Panc1 (cell line): ENCODE results near the gene EEIG1. TPM values are rescaled to one million over a fixed set of nuclear protein-coding genes. Genes with fewer than 3 reads are reported as not detected.

Experiments used
- ATAC-seq: fragments of 200-7000 bp; cut with Tn5 transposase; 2 replicates; pipeline ENCODE4 v1.9.1; 2020; ENCODE audit warnings: mild to moderate bottlenecking, moderate library complexity
- BruUV-seq: library from RNA; stranded (reverse); fragments of 400-500 nt; replicated peaks from 2 replicates; lab custom pipeline; 2021; lab: Mats Ljungman, UMichigan
- CTCF ChIA-PET: fragments of 300-600 bp; sonication (Branson Sonifier 250); formaldehyde crosslinking; loops from one replicate; lab custom pipeline; 2022; ENCODE audit warnings: antibody characterized with exemption; lab: Charles Lee
- POLR2A ChIA-PET: fragments of 300-600 bp; sonication (Branson Sonifier 250); formaldehyde crosslinking; loops from one replicate; lab custom pipeline; 2022; ENCODE audit warnings: antibody characterized with exemption; lab: Charles Lee
- DNase-seq: peaks from one replicate; pipeline ENCODE4 v3.0.0-alpha.2; 2010; ENCODE audit warnings: low read depth, low spot score
- H3K27ac ChIP-seq: 2 replicates; pipeline ENCODE4 v1.5.1; 2011; ENCODE audit warnings: mild to moderate bottlenecking, low read length, inconsistent platforms
- H3K27me3 ChIP-seq: fragments of 200-500 bp; sonication (Bioruptor generic); 2 replicates; pipeline ENCODE4 v1.6.0; 2014; ENCODE audit warnings: low read length, inconsistent platforms; ENCODE audit not compliant: control insufficient read depth, insufficient read depth
- H3K36me3 ChIP-seq: fragments of 200-500 bp; sonication (Bioruptor generic); 2 replicates; pipeline ENCODE4 v1.5.1; 2014; ENCODE audit warnings: inconsistent platforms, mild to moderate bottlenecking, low read length, moderate library complexity; ENCODE audit not compliant: control insufficient read depth, insufficient read depth
- H3K4me1 ChIP-seq: 2 replicates; pipeline ENCODE4 v1.5.1; 2011; ENCODE audit warnings: inconsistent platforms, mild to moderate bottlenecking, low read length, moderate library complexity; ENCODE audit not compliant: control insufficient read depth, insufficient read depth
- H3K4me3 ChIP-seq, 2 experiments: 2 replicates each; pipeline ENCODE4 v1.5.1; 2011 to 2012; ENCODE audit warnings: low read depth in 2 of 2, low read length in 2 of 2, mild to moderate bottlenecking in 2 of 2, inconsistent platforms in 1 of 2, moderate library complexity in 1 of 2
- H3K9me3 ChIP-seq: fragments of 200-500 bp; sonication (Bioruptor generic); 2 replicates; pipeline ENCODE4 v1.5.1; 2014; ENCODE audit warnings: low read depth, mild to moderate bottlenecking, inconsistent platforms, low read length, moderate library complexity; ENCODE audit not compliant: control insufficient read depth, insufficient read depth
- POLR2AphosphoS5 ChIP-seq: IDR thresholded peaks from 2 replicates; pipeline ENCODE4 v1.6.1; 2012; ENCODE audit warnings: mild to moderate bottlenecking, low read depth, low read length, moderate library complexity
- SIN3A ChIP-seq: IDR thresholded peaks from 2 replicates; pipeline ENCODE4 v1.6.1; 2012; ENCODE audit warnings: low read depth, mild to moderate bottlenecking, low read length, moderate library complexity, borderline replicate concordance; ENCODE audit not compliant: insufficient read depth
- TCF7L2 ChIP-seq: IDR thresholded peaks from 2 replicates; pipeline ENCODE4 v1.6.1; 2011; ENCODE audit warnings: mild to moderate bottlenecking, low read depth, low read length, inconsistent platforms
- in situ Hi-C: cut with HindIII; loops from 2 replicates; pipeline ENCODE4 v1.10.0; 2016; ENCODE audit warnings: low sequenced_read_pairs, low pct_unique_long_range_greater_than_20kb
- intact Hi-C: fragments of 100-400 bp; cut with micrococcal nuclease; formaldehyde crosslinking; loops from one replicate; pipeline ENCODE4 v1.10.0; 2022; ENCODE audit not compliant: unreplicated experiment
- total RNA-seq: library from RNA; stranded (reverse); gene quantifications from one replicate; pipeline ENCODE4 v1.2.1, GENCODE V29; 2021; ENCODE audit not compliant: unreplicated experiment
- TF ChIP-seq, protein P1 (sequence below): fragments of 450-650 bp; IDR thresholded peaks from 2 replicates; pipeline ENCODE4 v1.5.1; 2017; ENCODE audit warnings: mild to moderate bottlenecking
- TF ChIP-seq, protein P2 (sequence below), 2 experiments: IDR thresholded peaks; 2 replicates each; pipeline ENCODE4 v1.6.1; 2011 to 2012; ENCODE audit warnings: low read depth in 2 of 2, control low read depth in 1 of 2, low read length in 1 of 2, mild to moderate bottlenecking in 1 of 2, moderate library complexity in 1 of 2; ENCODE audit not compliant: insufficient read depth in 1 of 2

EEIG1 gene
- total RNA-seq, 1 experiment from 2014 or later, result 361 TPM

DNA sequence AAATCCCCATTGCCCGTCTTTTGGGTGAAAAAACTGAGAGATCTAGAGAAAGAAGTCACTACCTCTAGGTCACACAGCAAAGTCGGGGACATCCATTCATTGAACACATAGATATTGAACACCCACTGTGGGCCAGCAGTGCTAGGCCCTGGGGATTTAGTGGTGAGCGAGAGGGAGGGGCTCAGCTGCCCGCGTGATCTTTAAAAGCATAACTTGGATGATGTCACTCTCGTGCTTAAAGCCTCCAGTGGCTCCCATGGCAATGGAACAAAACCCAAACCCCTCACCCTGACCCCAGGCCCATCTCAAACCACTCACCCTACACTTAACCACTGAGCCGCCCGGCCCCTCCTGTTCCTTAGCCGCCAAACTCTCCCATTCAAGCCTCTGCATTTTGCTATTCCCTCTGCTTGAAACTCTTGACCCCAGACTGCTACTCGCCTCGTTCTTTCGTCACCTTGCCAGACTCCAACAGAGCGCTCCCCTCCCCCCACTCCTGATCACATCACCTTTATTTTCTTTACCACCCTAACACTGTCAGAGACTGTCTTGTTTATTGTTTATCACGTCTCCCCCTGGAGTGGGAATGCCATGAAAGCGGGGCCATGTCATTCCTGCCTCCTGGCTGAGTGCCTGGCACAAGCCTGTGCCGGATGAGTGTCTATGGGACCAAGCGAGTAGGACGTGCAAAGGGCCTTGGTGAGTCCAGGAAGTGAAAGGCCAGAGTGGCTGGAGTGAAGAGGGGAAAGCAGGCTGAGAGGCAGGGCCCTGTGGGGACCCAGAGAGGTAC lies 49.5 kb downstream of the EEIG1 start:
- POLR2A ChIA-PET, result no interaction called here
- H3K27ac ChIP-seq, result peak overlapping the region; percentile 92

More for the DNA sequence above, 49.5 kb downstream of the EEIG1 start:
- Histone ChIP-seq H3K4me3 (peak overlapping the region; percentile 50 to 62), H3K27me3 (no peaks in the 10 kb centered on the region), H3K9me3 (no peaks in the 10 kb centered on the region), H3K36me3 (no peaks in the 10 kb centered on the region), H3K4me1 (peaks cover 41% of the 10 kb centered on the region)
- TF ChIP-seq TCF7L2, result no peak
- TF ChIP-seq, protein P1, sequence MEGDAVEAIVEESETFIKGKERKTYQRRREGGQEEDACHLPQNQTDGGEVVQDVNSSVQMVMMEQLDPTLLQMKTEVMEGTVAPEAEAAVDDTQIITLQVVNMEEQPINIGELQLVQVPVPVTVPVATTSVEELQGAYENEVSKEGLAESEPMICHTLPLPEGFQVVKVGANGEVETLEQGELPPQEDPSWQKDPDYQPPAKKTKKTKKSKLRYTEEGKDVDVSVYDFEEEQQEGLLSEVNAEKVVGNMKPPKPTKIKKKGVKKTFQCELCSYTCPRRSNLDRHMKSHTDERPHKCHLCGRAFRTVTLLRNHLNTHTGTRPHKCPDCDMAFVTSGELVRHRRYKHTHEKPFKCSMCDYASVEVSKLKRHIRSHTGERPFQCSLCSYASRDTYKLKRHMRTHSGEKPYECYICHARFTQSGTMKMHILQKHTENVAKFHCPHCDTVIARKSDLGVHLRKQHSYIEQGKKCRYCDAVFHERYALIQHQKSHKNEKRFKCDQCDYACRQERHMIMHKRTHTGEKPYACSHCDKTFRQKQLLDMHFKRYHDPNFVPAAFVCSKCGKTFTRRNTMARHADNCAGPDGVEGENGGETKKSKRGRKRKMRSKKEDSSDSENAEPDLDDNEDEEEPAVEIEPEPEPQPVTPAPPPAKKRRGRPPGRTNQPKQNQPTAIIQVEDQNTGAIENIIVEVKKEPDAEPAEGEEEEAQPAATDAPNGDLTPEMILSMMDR, result no peak
- peak; percentile 81; the same call in 1 of the 2 replicates for TF ChIP-seq SIN3A
- TF ChIP-seq, protein P2, sequence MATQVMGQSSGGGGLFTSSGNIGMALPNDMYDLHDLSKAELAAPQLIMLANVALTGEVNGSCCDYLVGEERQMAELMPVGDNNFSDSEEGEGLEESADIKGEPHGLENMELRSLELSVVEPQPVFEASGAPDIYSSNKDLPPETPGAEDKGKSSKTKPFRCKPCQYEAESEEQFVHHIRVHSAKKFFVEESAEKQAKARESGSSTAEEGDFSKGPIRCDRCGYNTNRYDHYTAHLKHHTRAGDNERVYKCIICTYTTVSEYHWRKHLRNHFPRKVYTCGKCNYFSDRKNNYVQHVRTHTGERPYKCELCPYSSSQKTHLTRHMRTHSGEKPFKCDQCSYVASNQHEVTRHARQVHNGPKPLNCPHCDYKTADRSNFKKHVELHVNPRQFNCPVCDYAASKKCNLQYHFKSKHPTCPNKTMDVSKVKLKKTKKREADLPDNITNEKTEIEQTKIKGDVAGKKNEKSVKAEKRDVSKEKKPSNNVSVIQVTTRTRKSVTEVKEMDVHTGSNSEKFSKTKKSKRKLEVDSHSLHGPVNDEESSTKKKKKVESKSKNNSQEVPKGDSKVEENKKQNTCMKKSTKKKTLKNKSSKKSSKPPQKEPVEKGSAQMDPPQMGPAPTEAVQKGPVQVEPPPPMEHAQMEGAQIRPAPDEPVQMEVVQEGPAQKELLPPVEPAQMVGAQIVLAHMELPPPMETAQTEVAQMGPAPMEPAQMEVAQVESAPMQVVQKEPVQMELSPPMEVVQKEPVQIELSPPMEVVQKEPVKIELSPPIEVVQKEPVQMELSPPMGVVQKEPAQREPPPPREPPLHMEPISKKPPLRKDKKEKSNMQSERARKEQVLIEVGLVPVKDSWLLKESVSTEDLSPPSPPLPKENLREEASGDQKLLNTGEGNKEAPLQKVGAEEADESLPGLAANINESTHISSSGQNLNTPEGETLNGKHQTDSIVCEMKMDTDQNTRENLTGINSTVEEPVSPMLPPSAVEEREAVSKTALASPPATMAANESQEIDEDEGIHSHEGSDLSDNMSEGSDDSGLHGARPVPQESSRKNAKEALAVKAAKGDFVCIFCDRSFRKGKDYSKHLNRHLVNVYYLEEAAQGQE (IDR thresholded peaks at IDR 0.05; ENCODE audit: insufficient read depth in 1 of 2, low read depth in 2 of 2, low read length in 1 of 2), result no peak
- peak; percentile 62 for TF ChIP-seq POLR2AphosphoS5
- CTCF ChIA-PET, result no interaction called here
- intact Hi-C loops, result no loop called here
- DNase-seq, result peak; percentile 83
- peak; percentile 31 for ATAC-seq
- BruUV-seq, result TSS peak; percentile 22
- in situ Hi-C loops, result loop anchor here (25.0 kb wide), 1 partner anchor 156 kb away; no protein-coding TSS in a partner anchor

Other genes starting within 250 kb of the EEIG1 start
- 8.2 TPM for gene TOR2A, start 245.7 kb downstream of the EEIG1 start, total RNA-seq
- 0.49 TPM for gene SH2D3C, start 202.3 kb downstream of the EEIG1 start, total RNA-seq
- gene CDK9, start 195.0 kb downstream of the EEIG1 start, total RNA-seq, result 48.7 TPM
- gene FPGS, start 178.1 kb downstream of the EEIG1 start, total RNA-seq, result 56.5 TPM
- gene ENG, start 126.3 kb downstream of the EEIG1 start, total RNA-seq, result 25.1 TPM
- 62.1 TPM for gene AK1, start 103.3 kb downstream of the EEIG1 start, total RNA-seq
- gene ST6GALNAC6, start 81.4 kb downstream of the EEIG1 start, total RNA-seq, result 50.2 TPM
- gene ST6GALNAC4, start 63.9 kb downstream of the EEIG1 start, total RNA-seq, result 38.0 TPM
- 7.8 TPM for gene PIP5KL1, start 50.2 kb downstream of the EEIG1 start, total RNA-seq
- 58.7 TPM for gene DPM2, start 43.1 kb downstream of the EEIG1 start, total RNA-seq
- 14.6 TPM for gene NAIF1, start 86.3 kb upstream of the EEIG1 start, total RNA-seq
- gene SLC25A25, start 87.2 kb upstream of the EEIG1 start, total RNA-seq, result 10.7 TPM
- gene PTGES2, start 146.7 kb upstream of the EEIG1 start, total RNA-seq, result 76.8 TPM
- 1.0 TPM for gene LCN2, start 168.5 kb upstream of the EEIG1 start, total RNA-seq
- gene BBLN, start 179.3 kb upstream of the EEIG1 start, total RNA-seq, result 48.5 TPM
- 111 TPM for gene CIZ1, start 210.6 kb upstream of the EEIG1 start, total RNA-seq
- gene DNM1, start 222.4 kb upstream of the EEIG1 start, total RNA-seq, result 18.7 TPM